HCT116 (cell line): ENCODE measurements around the gene PSPC1. TPM values are rescaled to one million over a fixed set of nuclear protein-coding genes. Genes with fewer than 3 reads are reported as not detected.

Experiments used
- ATAC-seq: fragments of 200-7000 bp; cut with Tn5 transposase; 2 replicates; pipeline ENCODE4 v1.9.1; 2020; ENCODE audit warnings: mild to moderate bottlenecking, moderate library complexity
- BruUV-seq: library from RNA; stranded (reverse); fragments of 400-500 nt; replicated peaks from 2 replicates; lab custom pipeline; 2021; lab: Mats Ljungman, UMichigan
- CTCF ChIA-PET: fragments of 300-600 bp; sonication (Branson Sonifier 250); formaldehyde crosslinking; loops from one replicate; lab custom pipeline; 2021; ENCODE audit warnings: antibody characterized with exemption; lab: Charles Lee
- POLR2A ChIA-PET: fragments of 300-600, 350-600 bp; sonication (Branson Sonifier 250); formaldehyde crosslinking; loops from one replicate; lab custom pipeline; 2021; ENCODE audit warnings: antibody characterized with exemption; lab: Charles Lee
- RAD21 ChIA-PET, 2 experiments: fragments of 300-600 bp; sonication (Branson Sonifier 250); formaldehyde crosslinking; loops; one replicate each; lab custom pipeline; 2023; ENCODE audit warnings: low total read pairs in 2 of 2; ENCODE audit not compliant: uncharacterized antibody in 2 of 2, unreplicated experiment in 2 of 2, low non-redundant PET in 1 of 2; lab: Charles Lee
- DNase-seq: peaks from one replicate; pipeline ENCODE4 v3.0.0-alpha.2; 2010; ENCODE audit warnings: low read depth, low spot score
- H2AFZ ChIP-seq: fragments of 200-600 bp; shearing (Covaris generic), sonication (generic); 2 replicates; pipeline ENCODE4 v1.6.1; 2017; ENCODE audit warnings: low read depth, mixed run types, mixed read lengths, antibody characterized with exemption, low read length; ENCODE audit not compliant: poor library complexity, severe bottlenecking
- H3K27ac ChIP-seq: 2 replicates; pipeline ENCODE4 v1.5.1; 2012; ENCODE audit warnings: low read depth, low read length
- H3K27me3 ChIP-seq: fragments of 200-600 bp; sonication (generic); 2 replicates; pipeline ENCODE4 v1.6.1; 2016; ENCODE audit warnings: mixed run types, low read length, mixed read lengths; ENCODE audit not compliant: insufficient read depth
- H3K36me3 ChIP-seq, 2 experiments: fragments of 200-500 bp in 1 of 2; fragments of 200-600 bp in 1 of 2; sonication (Bioruptor generic) in 1 of 2; sonication (generic) in 1 of 2; 2 replicates each; pipeline versions ENCODE4 v1.5.1 to v1.6.1; 2014 to 2016; ENCODE audit warnings: low read length in 2 of 2, inconsistent platforms in 1 of 2, mixed read lengths in 1 of 2, mixed run types in 1 of 2; ENCODE audit not compliant: insufficient read depth in 2 of 2, control insufficient read depth in 1 of 2
- H3K4me1 ChIP-seq, 2 experiments: fragments of 200-600 bp in 1 of 2; sonication (generic) in 1 of 2; 2 replicates each; pipeline versions ENCODE4 v1.5.1 to v1.6.1; 2012 to 2017; ENCODE audit warnings: low read length in 2 of 2, inconsistent platforms in 1 of 2, mild to moderate bottlenecking in 1 of 2, mixed read lengths in 1 of 2, mixed run types in 1 of 2, moderate library complexity in 1 of 2; ENCODE audit not compliant: insufficient read depth in 2 of 2, control insufficient read depth in 1 of 2
- H3K4me2 ChIP-seq: fragments of 200-600 bp; sonication (generic); 2 replicates; pipeline ENCODE4 v1.6.1; 2017; ENCODE audit warnings: mixed run types, low read length, mixed read lengths
- H3K4me3 ChIP-seq, 2 experiments: fragments of 200-600 bp in 1 of 2; sonication (generic) in 1 of 2; replicated peaks in 1 of 2; 2 replicates each; pipeline ENCODE4 v1.5.1; 2011 to 2016; ENCODE audit warnings: low read length in 2 of 2, control low read depth in 1 of 2, low read depth in 1 of 2, mild to moderate bottlenecking in 1 of 2, mixed read lengths in 1 of 2, mixed run types in 1 of 2
- H3K79me2 ChIP-seq: fragments of 200-600 bp; sonication (generic); 2 replicates; pipeline ENCODE4 v1.6.1; 2017; ENCODE audit warnings: mild to moderate bottlenecking, mixed run types, low read length, moderate library complexity, mixed read lengths; ENCODE audit not compliant: insufficient read depth
- H3K9ac ChIP-seq: fragments of 200-600 bp; sonication (generic); 2 replicates; pipeline ENCODE4 v1.6.1; 2016; ENCODE audit warnings: low read length, mixed read lengths
- H3K9me2 ChIP-seq: fragments of 200-600 bp; sonication (generic), shearing (Covaris generic); 2 replicates; pipeline ENCODE4 v1.6.1; 2017; ENCODE audit warnings: mixed run types, mild to moderate bottlenecking, moderate library complexity; ENCODE audit not compliant: insufficient read depth
- H3K9me3 ChIP-seq, 2 experiments: fragments of 200-500 bp in 1 of 2; fragments of 200-600 bp in 1 of 2; sonication (Bioruptor generic) in 1 of 2; sonication (generic) in 1 of 2; 2 replicates each; pipeline ENCODE4 v1.6.1; 2014 to 2017; ENCODE audit warnings: low read length in 2 of 2, mixed read lengths in 2 of 2, inconsistent platforms in 1 of 2, low read depth in 1 of 2, mild to moderate bottlenecking in 1 of 2, mixed run types in 1 of 2, moderate library complexity in 1 of 2; ENCODE audit not compliant: control insufficient read depth in 1 of 2, insufficient read depth in 1 of 2
- H4K20me1 ChIP-seq: fragments of 200-600 bp; sonication (generic), shearing (Covaris generic); 2 replicates; pipeline ENCODE4 v1.6.1; 2017; ENCODE audit warnings: mixed run types, mild to moderate bottlenecking, moderate library complexity; ENCODE audit not compliant: insufficient read depth
- CEBPB ChIP-seq: IDR thresholded peaks from 2 replicates; pipeline ENCODE4 v1.6.1; 2012; ENCODE audit warnings: low read depth
- EGR1 ChIP-seq: IDR thresholded peaks from 2 replicates; pipeline ENCODE4 v1.6.1; 2012; ENCODE audit warnings: low read depth
- ELF1 ChIP-seq: IDR thresholded peaks from 2 replicates; pipeline ENCODE4 v1.6.1; 2012; ENCODE audit warnings: low read depth, borderline replicate concordance
- EZH2 ChIP-seq: fragments of 200-600 bp; sonication (generic); IDR thresholded peaks from 2 replicates; pipeline ENCODE4 v1.6.1; 2017; ENCODE audit warnings: antibody characterized with exemption, mixed run types
- EZH2phosphoT487 ChIP-seq: fragments of 200-600 bp; IDR thresholded peaks from 2 replicates; pipeline ENCODE4 v1.6.1; 2018; ENCODE audit warnings: antibody characterized with exemption, borderline replicate concordance
- FOSL1 ChIP-seq: IDR thresholded peaks from 2 replicates; pipeline ENCODE4 v1.6.1; 2012; ENCODE audit warnings: low read depth
- JUND ChIP-seq: IDR thresholded peaks from 2 replicates; pipeline ENCODE4 v1.6.1; 2012
- POLR2A ChIP-seq: IDR thresholded peaks from 2 replicates; pipeline ENCODE4 v1.7.0; 2011; ENCODE audit warnings: borderline replicate concordance; ENCODE audit not compliant: insufficient read depth, insufficient read length; ENCODE audit errors: extremely low read depth
- POLR2AphosphoS5 ChIP-seq: IDR thresholded peaks from 2 replicates; pipeline ENCODE4 v1.6.1; 2011; ENCODE audit warnings: mild to moderate bottlenecking, low read depth, low read length, moderate library complexity
- RAD21 ChIP-seq: IDR thresholded peaks from 2 replicates; pipeline ENCODE4 v1.6.1; 2012; ENCODE audit warnings: low read depth, mild to moderate bottlenecking
- REST ChIP-seq: IDR thresholded peaks from 2 replicates; pipeline ENCODE4 v1.6.1; 2012; ENCODE audit warnings: low read depth
- SP1 ChIP-seq: IDR thresholded peaks from 2 replicates; pipeline ENCODE4 v1.6.1; 2012; ENCODE audit warnings: low read depth
- SRF ChIP-seq: IDR thresholded peaks from 2 replicates; pipeline ENCODE4 v1.6.1; 2012; ENCODE audit warnings: low read depth
- TCF7L2 ChIP-seq: IDR thresholded peaks from 2 replicates; pipeline ENCODE4 v1.7.0; 2011; ENCODE audit warnings: borderline replicate concordance, inconsistent platforms; ENCODE audit not compliant: insufficient read depth, insufficient read length; ENCODE audit errors: extremely low read depth
- YY1 ChIP-seq: IDR thresholded peaks from 2 replicates; pipeline ENCODE4 v1.6.1; 2011; ENCODE audit warnings: low read length, low read depth, moderate library complexity, mild to moderate bottlenecking; ENCODE audit not compliant: insufficient replicate concordance; ENCODE audit errors: extremely low read depth
- ZNF274 ChIP-seq: fragments of 200-500 bp; sonication (Bioruptor generic); IDR thresholded peaks from 2 replicates; pipeline ENCODE4 v1.6.1; 2014; ENCODE audit warnings: mild to moderate bottlenecking, low read depth, low read length, inconsistent platforms
- intact Hi-C: fragments of 100-400 bp; cut with micrococcal nuclease; formaldehyde crosslinking; loops from 2 replicates; pipeline ENCODE4 v1.10.0; 2022
- total RNA-seq: library from RNA; stranded (reverse); gene quantifications from one replicate; pipeline ENCODE4 v1.2.1, GENCODE V29; 2021; ENCODE audit not compliant: unreplicated experiment
- TF ChIP-seq, protein P1 (sequence below): IDR thresholded peaks from 2 replicates; pipeline ENCODE4 v1.6.1; 2012
- TF ChIP-seq, protein P2 (sequence below): IDR thresholded peaks from 2 replicates; pipeline ENCODE4 v1.6.1; 2011; ENCODE audit warnings: mild to moderate bottlenecking, low read length, moderate library complexity; ENCODE audit not compliant: insufficient replicate concordance; ENCODE audit errors: extremely low read depth
- TF ChIP-seq, protein P3 (sequence below), 3 experiments: fragments of 200-600 bp in 1 of 3; sonication (generic) in 1 of 3; IDR thresholded peaks in 2 of 3; conservative IDR thresholded peaks in 1 of 3; 2 replicates each; pipeline ENCODE4 v1.5.1; 2012 to 2017; ENCODE audit warnings: low read depth in 2 of 3, low read length in 2 of 3, antibody characterized with exemption in 1 of 3, borderline replicate concordance in 1 of 3, control low read depth in 1 of 3, mild to moderate bottlenecking in 1 of 3, mixed read lengths in 1 of 3, mixed run types in 1 of 3, moderate library complexity in 1 of 3; ENCODE audit not compliant: insufficient read depth in 1 of 3

PSPC1 gene
- total RNA-seq, 1 experiment from 2014 or later: 57.7 TPM

DNA sequence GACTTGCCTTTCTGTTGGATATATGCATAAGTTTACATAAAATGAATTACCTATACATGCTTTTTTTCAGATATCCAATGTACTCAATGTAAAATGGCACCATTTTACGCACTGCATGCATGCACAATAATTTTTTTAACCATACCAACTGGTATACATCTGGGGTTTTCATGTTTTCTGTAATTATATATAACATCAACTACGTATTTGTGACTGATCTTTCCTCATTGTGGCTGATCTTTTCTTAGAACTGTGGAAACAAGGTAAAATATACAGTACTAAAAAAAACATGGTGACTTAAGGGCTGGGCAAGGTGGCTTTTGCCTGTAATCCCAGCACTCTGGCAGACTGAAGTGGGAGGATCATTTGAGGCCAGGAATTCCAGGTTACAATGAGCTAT is 18.5 kb downstream of the PSPC1 start:
- RAD21 ChIA-PET: no interaction called here
- BruUV-seq: no TSS peak
- ATAC-seq: no peak
- Histone ChIP-seq H3K9me3 (no peaks in the 10 kb centered on the region), H3K9ac (no peak overlapping the region), H3K4me1 (peaks cover 0 to 6% of the 10 kb centered on the region in 2 experiments; a peak in 1 of 4 replicates), H3K27me3 (no peaks in the 10 kb centered on the region), H4K20me1 (peaks cover 22% of the 10 kb centered on the region; the same call in 1 of the 2 replicates), H3K27ac (no peak overlapping the region), H3K9me2 (no peaks in the 10 kb centered on the region)
- intact Hi-C loops: no loop called here
- CTCF ChIA-PET: no interaction called here
- POLR2A ChIA-PET: no interaction called here
- TF ChIP-seq, protein P1, sequence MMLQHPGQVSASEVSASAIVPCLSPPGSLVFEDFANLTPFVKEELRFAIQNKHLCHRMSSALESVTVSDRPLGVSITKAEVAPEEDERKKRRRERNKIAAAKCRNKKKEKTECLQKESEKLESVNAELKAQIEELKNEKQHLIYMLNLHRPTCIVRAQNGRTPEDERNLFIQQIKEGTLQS: no peak
- TF ChIP-seq TCF7L2 (no peak), EGR1 (no peak), YY1 (no peak), SRF (no peak), CEBPB (no peak), ZNF274 (no peak), EZH2phosphoT487 (no peak), REST (no peak), POLR2A (no peak), RAD21 (no peak), JUND (no peak), SP1 (no peak), EZH2 (no peak), FOSL1 (no peak), ELF1 (no peak), POLR2AphosphoS5 (no peak)
- TF ChIP-seq, protein P2, sequence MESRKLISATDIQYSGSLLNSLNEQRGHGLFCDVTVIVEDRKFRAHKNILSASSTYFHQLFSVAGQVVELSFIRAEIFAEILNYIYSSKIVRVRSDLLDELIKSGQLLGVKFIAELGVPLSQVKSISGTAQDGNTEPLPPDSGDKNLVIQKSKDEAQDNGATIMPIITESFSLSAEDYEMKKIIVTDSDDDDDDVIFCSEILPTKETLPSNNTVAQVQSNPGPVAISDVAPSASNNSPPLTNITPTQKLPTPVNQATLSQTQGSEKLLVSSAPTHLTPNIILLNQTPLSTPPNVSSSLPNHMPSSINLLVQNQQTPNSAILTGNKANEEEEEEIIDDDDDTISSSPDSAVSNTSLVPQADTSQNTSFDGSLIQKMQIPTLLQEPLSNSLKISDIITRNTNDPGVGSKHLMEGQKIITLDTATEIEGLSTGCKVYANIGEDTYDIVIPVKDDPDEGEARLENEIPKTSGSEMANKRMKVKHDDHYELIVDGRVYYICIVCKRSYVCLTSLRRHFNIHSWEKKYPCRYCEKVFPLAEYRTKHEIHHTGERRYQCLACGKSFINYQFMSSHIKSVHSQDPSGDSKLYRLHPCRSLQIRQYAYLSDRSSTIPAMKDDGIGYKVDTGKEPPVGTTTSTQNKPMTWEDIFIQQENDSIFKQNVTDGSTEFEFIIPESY: no peak
- TF ChIP-seq, protein P3, sequence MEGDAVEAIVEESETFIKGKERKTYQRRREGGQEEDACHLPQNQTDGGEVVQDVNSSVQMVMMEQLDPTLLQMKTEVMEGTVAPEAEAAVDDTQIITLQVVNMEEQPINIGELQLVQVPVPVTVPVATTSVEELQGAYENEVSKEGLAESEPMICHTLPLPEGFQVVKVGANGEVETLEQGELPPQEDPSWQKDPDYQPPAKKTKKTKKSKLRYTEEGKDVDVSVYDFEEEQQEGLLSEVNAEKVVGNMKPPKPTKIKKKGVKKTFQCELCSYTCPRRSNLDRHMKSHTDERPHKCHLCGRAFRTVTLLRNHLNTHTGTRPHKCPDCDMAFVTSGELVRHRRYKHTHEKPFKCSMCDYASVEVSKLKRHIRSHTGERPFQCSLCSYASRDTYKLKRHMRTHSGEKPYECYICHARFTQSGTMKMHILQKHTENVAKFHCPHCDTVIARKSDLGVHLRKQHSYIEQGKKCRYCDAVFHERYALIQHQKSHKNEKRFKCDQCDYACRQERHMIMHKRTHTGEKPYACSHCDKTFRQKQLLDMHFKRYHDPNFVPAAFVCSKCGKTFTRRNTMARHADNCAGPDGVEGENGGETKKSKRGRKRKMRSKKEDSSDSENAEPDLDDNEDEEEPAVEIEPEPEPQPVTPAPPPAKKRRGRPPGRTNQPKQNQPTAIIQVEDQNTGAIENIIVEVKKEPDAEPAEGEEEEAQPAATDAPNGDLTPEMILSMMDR (IDR thresholded peaks at IDR 0.05 in 2 of 3, conservative IDR thresholded peaks at IDR 0.05 in 1 of 3; ENCODE audit: borderline replicate concordance in 1 of 3, insufficient read depth in 1 of 3, low read depth in 2 of 3, low read length in 2 of 3): no peak
- TF ChIP-seq, all 23 proteins: peak for 0
- peaks cover 100% of the 10 kb centered on the region for H3K79me2 ChIP-seq
- DNase-seq: no peak
- H3K4me2 ChIP-seq: no peak overlapping the region
- H3K36me3 ChIP-seq: peaks cover 13 to 16% of the 10 kb centered on the region in 2 experiments
- no peak overlapping the region for H3K4me3 ChIP-seq
- H2AFZ ChIP-seq: no peak overlapping the region
